Testis (tissue), 2 donors: Measurements from ENCODE around the gene CDC42EP1.

Source experiments
- CTCF ChIP-seq, 3 experiments: fragments of 450-650 bp in 2 of 3; fragments of 200-600 bp in 1 of 3; sonication (generic) in 1 of 3; IDR thresholded peaks; one replicate each; pipeline ENCODE4 v1.5.1; 2016 to 2019; ENCODE audit warnings: antibody characterized with exemption in 3 of 3, mild to moderate bottlenecking in 2 of 3, moderate library complexity in 1 of 3
- POLR2A ChIP-seq: fragments of 450-650 bp; IDR thresholded peaks from one replicate; pipeline ENCODE4 v1.6.1; 2017; ENCODE audit warnings: antibody characterized with exemption, mild to moderate bottlenecking, moderate library complexity

DNA sequence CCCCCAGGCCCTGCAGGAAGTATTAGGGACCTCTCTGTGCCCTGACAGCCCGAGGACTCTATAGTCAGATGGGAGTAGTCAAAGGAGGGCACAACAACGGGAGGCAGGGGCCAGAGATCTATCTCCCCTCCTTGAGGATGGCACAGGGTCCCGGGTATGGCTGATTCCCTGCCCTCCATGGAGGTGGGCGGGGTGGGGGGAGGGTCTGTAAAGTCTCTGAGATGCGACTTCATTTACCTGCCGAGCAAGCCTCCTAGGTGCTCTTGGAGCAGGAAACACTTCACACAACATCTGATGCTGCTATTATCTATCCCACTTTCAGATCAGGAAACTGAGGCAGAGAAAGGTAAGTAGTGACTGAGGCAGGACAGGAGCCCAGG lies 769 bp upstream of the CDC42EP1 start:
- TF ChIP-seq CTCF (IDR thresholded peaks at IDR 0.05) (no peak), POLR2A (no peak)
